MM.1S (cell line): ENCODE data around the gene GSTM5.
"Not testable (repeated sequence)": the region's sequence is repeated elsewhere in the genome, so short reads cannot be mapped to it uniquely, and the experiment has no call there.

ENCODE experiments used
- DNase-seq: peaks from one replicate; pipeline ENCODE4 v3.0.0-alpha.2; 2015
- H2AFZ ChIP-seq: fragments of 300-600 bp; sonication (generic); 2 replicates; pipeline ENCODE4 v1.6.0; 2016; ENCODE audit warnings: antibody characterized with exemption, low read length
- H3F3A ChIP-seq: fragments of 300-600 bp; sonication (generic); 2 replicates; pipeline ENCODE4 v1.6.1; 2016; ENCODE audit warnings: mild to moderate bottlenecking, antibody characterized with exemption, low read length, moderate library complexity, mixed read lengths; ENCODE audit not compliant: insufficient read depth
- H3K27ac ChIP-seq: fragments of 300-600 bp; sonication (generic); 2 replicates; pipeline ENCODE4 v1.5.1; 2016; ENCODE audit warnings: mild to moderate bottlenecking, low read length
- H3K27me3 ChIP-seq: fragments of 300-600 bp; sonication (generic); replicated peaks from 2 replicates; pipeline ENCODE4 v1.6.0; 2016; ENCODE audit warnings: low read length; ENCODE audit not compliant: insufficient read depth
- H3K36me3 ChIP-seq: fragments of 300-600 bp; sonication (generic); replicated peaks from 2 replicates; pipeline ENCODE4 v1.6.1; 2016; ENCODE audit warnings: mild to moderate bottlenecking, low read length, mixed read lengths; ENCODE audit not compliant: insufficient read depth
- H3K4me1 ChIP-seq: fragments of 300-600 bp; sonication (generic); 2 replicates; pipeline ENCODE4 v1.6.1; 2016; ENCODE audit warnings: low read length, mixed read lengths
- H3K4me2 ChIP-seq: fragments of 300-600 bp; sonication (generic); 2 replicates; pipeline ENCODE4 v1.6.0; 2016; ENCODE audit warnings: low read depth, low read length
- H3K4me3 ChIP-seq: fragments of 300-600 bp; sonication (generic); 2 replicates; pipeline ENCODE4 v1.5.1; 2016; ENCODE audit warnings: low read length, mixed read lengths
- H3K79me2 ChIP-seq: fragments of 300-600 bp; sonication (generic); 2 replicates; pipeline ENCODE4 v1.6.1; 2016; ENCODE audit warnings: mixed run types, low read length, mixed read lengths
- H3K9ac ChIP-seq: fragments of 300-600 bp; sonication (generic); 2 replicates; pipeline ENCODE4 v1.6.1; 2016; ENCODE audit warnings: low read length, mixed read lengths
- H3K9me2 ChIP-seq: fragments of 300-600 bp; sonication (generic); replicated peaks from 2 replicates; pipeline ENCODE4 v1.6.1; 2016; ENCODE audit warnings: mild to moderate bottlenecking, low read length, mixed read lengths; ENCODE audit not compliant: insufficient read depth
- H3K9me3 ChIP-seq: fragments of 300-600 bp; sonication (generic); replicated peaks from 2 replicates; pipeline ENCODE4 v1.6.1; 2016; ENCODE audit warnings: mild to moderate bottlenecking, low read length, mixed read lengths; ENCODE audit not compliant: insufficient read depth
- H4K20me1 ChIP-seq: fragments of 300-600 bp; sonication (generic); 2 replicates; pipeline ENCODE4 v1.6.1; 2016; ENCODE audit warnings: mild to moderate bottlenecking, low read length, moderate library complexity, mixed read lengths; ENCODE audit not compliant: insufficient read depth
- EZH2 ChIP-seq: fragments of 300-600 bp; sonication (generic); optimal IDR thresholded peaks from 2 replicates; pipeline ENCODE3; 2017; ENCODE audit warnings: low read depth, mild to moderate bottlenecking, antibody characterized with exemption, low read length, mixed read lengths
- EZH2phosphoT487 ChIP-seq: fragments of 300-600 bp; sonication (generic); IDR thresholded peaks from 2 replicates; pipeline ENCODE4 v1.6.1; 2018; ENCODE audit warnings: antibody characterized with exemption, low read length
- TF ChIP-seq, protein P1 (sequence below): fragments of 300-600 bp; sonication (generic); IDR thresholded peaks from 2 replicates; pipeline ENCODE4 v1.5.1; 2016; ENCODE audit warnings: antibody characterized with exemption, low read length, mixed read lengths

Gene GSTM5

GRCh38 chr1:109676683-109677381 is 35.2 kb upstream of the GSTM5 start:
- H3F3A ChIP-seq, DNase-seq, H4K20me1 ChIP-seq, H3K27me3 ChIP-seq, H3K4me1 ChIP-seq, H3K9me3 ChIP-seq, H3K9me2 ChIP-seq, H3K36me3 ChIP-seq, H3K79me2 ChIP-seq, H3K4me2 ChIP-seq, H3K27ac ChIP-seq, H3K9ac ChIP-seq, H3K4me3 ChIP-seq, H2AFZ ChIP-seq: not testable (repeated sequence)

- Histone ChIP-seq H3K9me3 (no peaks in the 10 kb centered on the region), H3K27ac (no peak overlapping the region), H3F3A (no peaks in the 10 kb centered on the region), H3K79me2 (no peaks in the 10 kb centered on the region), H3K9ac (no peak overlapping the region), H3K4me1 (no peaks in the 10 kb centered on the region), H3K4me2 (no peak overlapping the region), H3K9me2 (no peaks in the 10 kb centered on the region), H3K36me3 (no peaks in the 10 kb centered on the region), H4K20me1 (no peaks in the 10 kb centered on the region), H3K4me3 (no peak overlapping the region), H2AFZ (no peak overlapping the region), H3K27me3 (no peaks in the 10 kb centered on the region)
- TF ChIP-seq EZH2 (no peak), EZH2phosphoT487 (no peak)
- TF ChIP-seq, protein P1, sequence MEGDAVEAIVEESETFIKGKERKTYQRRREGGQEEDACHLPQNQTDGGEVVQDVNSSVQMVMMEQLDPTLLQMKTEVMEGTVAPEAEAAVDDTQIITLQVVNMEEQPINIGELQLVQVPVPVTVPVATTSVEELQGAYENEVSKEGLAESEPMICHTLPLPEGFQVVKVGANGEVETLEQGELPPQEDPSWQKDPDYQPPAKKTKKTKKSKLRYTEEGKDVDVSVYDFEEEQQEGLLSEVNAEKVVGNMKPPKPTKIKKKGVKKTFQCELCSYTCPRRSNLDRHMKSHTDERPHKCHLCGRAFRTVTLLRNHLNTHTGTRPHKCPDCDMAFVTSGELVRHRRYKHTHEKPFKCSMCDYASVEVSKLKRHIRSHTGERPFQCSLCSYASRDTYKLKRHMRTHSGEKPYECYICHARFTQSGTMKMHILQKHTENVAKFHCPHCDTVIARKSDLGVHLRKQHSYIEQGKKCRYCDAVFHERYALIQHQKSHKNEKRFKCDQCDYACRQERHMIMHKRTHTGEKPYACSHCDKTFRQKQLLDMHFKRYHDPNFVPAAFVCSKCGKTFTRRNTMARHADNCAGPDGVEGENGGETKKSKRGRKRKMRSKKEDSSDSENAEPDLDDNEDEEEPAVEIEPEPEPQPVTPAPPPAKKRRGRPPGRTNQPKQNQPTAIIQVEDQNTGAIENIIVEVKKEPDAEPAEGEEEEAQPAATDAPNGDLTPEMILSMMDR = no peak
- DNase-seq = no peak
These were observed 34.6 kb upstream of the GSTM5 start for GRCh38 chr1:109677459-109677858.

- H3K79me2 ChIP-seq, H2AFZ ChIP-seq, H3K4me2 ChIP-seq, H3K4me3 ChIP-seq, H3K27ac ChIP-seq, H3K9me2 ChIP-seq, H3K9me3 ChIP-seq, H3K4me1 ChIP-seq, H3K9ac ChIP-seq, H3K27me3 ChIP-seq, H3F3A ChIP-seq, DNase-seq, H3K36me3 ChIP-seq, H4K20me1 ChIP-seq: not testable (repeated sequence)
These were observed 33.4 kb upstream of the GSTM5 start for GRCh38 chr1:109678637-109679036.

GRCh38 chr1:109684777-109685176 is 27.3 kb upstream of the GSTM5 start:
- H3K27me3 ChIP-seq, H3K4me3 ChIP-seq, H2AFZ ChIP-seq, H3K9ac ChIP-seq, H3K79me2 ChIP-seq, H3K4me1 ChIP-seq, H3K9me2 ChIP-seq, H3F3A ChIP-seq, H3K36me3 ChIP-seq, H4K20me1 ChIP-seq, H3K9me3 ChIP-seq, H3K4me2 ChIP-seq, DNase-seq, H3K27ac ChIP-seq: not testable (repeated sequence)

GRCh38 chr1:109685399-109685798 is 26.7 kb upstream of the GSTM5 start:
- not testable (repeated sequence) for H3K4me3 ChIP-seq, H3K79me2 ChIP-seq, H4K20me1 ChIP-seq, H3K27ac ChIP-seq, H2AFZ ChIP-seq, H3K9me3 ChIP-seq, H3K4me1 ChIP-seq, H3K36me3 ChIP-seq, H3K27me3 ChIP-seq, DNase-seq, H3K4me2 ChIP-seq, H3F3A ChIP-seq, H3K9me2 ChIP-seq, H3K9ac ChIP-seq

DNA sequence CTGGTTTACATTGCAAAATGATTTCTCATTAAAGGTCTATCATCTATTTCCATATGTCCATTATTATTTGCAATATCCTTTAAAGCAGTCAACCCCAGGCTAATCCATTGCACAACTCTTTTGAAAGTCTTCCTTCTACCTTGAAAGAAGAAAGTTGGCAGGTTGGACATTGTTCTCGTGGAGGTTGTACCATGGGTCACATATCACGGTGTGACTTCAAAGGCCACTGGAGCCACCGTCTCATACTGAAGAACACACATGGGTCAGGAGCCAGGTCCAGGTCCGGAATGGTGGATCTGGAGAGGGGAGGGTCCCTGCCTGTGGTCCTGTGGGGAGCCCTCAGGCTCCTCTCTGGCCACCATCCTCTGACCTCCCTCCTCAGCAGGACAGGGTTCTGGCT is 26.2 kb upstream of the GSTM5 start:
- DNase-seq, H3K9me2 ChIP-seq, H3K27me3 ChIP-seq, H3K9ac ChIP-seq, H3K4me1 ChIP-seq, H3K4me2 ChIP-seq, H3K36me3 ChIP-seq, H3F3A ChIP-seq, H3K4me3 ChIP-seq, H3K9me3 ChIP-seq, H2AFZ ChIP-seq, H3K27ac ChIP-seq, H4K20me1 ChIP-seq, H3K79me2 ChIP-seq: not testable (repeated sequence)

- H3F3A ChIP-seq, H2AFZ ChIP-seq, H3K27ac ChIP-seq, H3K9me3 ChIP-seq, DNase-seq, H4K20me1 ChIP-seq, H3K4me2 ChIP-seq, H3K4me3 ChIP-seq, H3K79me2 ChIP-seq, H3K9me2 ChIP-seq, H3K4me1 ChIP-seq, H3K9ac ChIP-seq, H3K27me3 ChIP-seq, H3K36me3 ChIP-seq: not testable (repeated sequence)
These were observed 24.9 kb upstream of the GSTM5 start for GRCh38 chr1:109687109-109687508.
